NCI-H1105 treated with DMSO at 0.1 percent for 48 hours (cell line): Measurements from ENCODE around the gene SYNE1.
"Not testable (repeated sequence)": the region's sequence is repeated elsewhere in the genome, so short reads cannot be mapped to it uniquely, and the experiment has no call there.

Experiments used
- DNase-seq: peaks from one replicate; lab custom pipeline; 2025; lab: John Stamatoyannopoulos, UW

SYNE1 gene

DNA sequence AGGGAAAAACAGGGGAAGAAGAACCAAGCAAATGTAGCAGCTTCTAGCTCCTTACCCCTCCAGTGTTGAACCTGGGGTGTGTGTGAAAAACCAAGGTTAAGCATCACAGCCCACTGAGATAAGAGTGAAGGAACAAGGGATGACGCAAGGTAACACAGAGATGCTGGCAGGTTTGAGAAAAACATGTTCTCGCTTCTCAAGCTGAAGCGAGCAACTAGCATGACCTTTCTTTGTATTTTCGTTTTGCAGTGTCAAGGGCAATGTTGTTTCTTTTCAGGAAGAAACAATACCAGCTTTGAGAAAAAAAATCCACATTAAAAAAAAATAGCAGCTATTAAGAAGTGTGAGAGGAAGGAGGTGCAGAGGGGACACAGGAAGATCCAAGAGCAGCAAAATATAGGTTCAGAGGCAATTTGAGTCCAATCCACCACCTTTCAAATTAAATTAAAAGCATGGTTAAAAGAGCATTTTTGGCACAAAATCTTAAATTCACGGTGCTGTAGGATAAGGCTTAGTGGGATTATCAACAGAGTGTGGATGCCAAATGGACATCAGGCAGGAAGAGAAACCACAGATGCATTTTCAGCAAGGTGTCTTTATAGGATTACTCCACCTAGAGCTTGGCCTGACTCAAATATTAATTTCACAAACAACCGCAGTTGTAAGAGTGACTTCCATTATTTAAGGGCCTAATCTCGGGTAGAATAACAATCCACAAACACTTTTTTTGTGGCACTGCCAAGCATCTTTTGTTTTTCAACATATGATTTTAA, 70.9 kb downstream of the SYNE1 start:
- no peak for DNase-seq

GRCh38 chr6:152563177-152563576, 74.0 kb downstream of the SYNE1 start:
- no peak for DNase-seq

GRCh38 chr6:152558798-152559197, 78.4 kb downstream of the SYNE1 start:
- DNase-seq = not testable (repeated sequence)

- no peak for DNase-seq
These were observed 79.7 kb downstream of the SYNE1 start for GRCh38 chr6:152557502-152557901.

- no peak for DNase-seq
These were observed 82.3 kb downstream of the SYNE1 start for GRCh38 chr6:152554851-152555250.

GRCh38 chr6:152552616-152553209, 84.4 kb downstream of the SYNE1 start:
- DNase-seq = peak; percentile 70

DNA sequence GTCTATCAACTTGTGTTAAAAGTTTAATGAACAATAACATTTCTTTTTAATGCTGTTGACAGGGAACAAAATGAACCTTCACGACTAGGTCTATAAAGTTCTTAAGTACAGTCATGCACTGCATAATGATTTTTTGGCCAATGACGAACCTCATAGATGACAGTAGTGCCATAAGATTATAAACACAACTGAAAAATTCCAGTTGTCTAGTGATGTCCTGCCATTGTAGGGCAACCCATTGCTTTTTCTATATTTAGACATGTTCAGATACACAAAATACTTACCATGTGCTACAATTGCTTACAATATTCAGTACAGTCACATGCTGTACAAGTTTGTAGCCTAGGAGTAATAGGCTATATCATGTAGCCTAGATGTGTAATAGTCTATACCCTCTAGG, 93.6 kb downstream of the SYNE1 start:
- no peak for DNase-seq

GRCh38 chr6:152540381-152540780, 96.8 kb downstream of the SYNE1 start:
- no peak for DNase-seq

DNA sequence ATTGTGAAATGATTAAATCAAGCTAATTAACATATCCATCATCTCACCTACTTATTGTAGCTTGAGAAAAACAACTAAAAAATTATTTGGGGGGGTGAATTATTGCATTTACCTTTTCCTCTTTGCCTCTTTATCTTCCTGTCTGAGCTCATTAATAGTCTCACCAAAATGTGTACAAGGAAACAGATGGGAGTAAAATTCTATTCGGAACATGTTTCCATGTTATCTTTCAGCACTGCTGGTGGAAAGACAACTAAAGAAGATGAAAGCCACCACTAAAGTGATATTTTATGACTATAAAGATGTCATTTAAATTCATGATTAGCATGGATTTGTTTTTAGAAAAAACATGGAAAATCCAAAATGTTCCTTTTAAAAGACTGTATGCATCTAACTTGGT, 102.6 kb downstream of the SYNE1 start:
- DNase-seq = no peak

- no peak for DNase-seq
These were observed 104.4 kb downstream of the SYNE1 start for GRCh38 chr6:152532556-152533422.

- DNase-seq = no peak
These were observed 105.5 kb downstream of the SYNE1 start for GRCh38 chr6:152531659-152532058.

- DNase-seq = no peak
These were observed 107.8 kb downstream of the SYNE1 start for GRCh38 chr6:152529369-152529768.

- DNase-seq = not testable (repeated sequence)
These were observed 123.0 kb downstream of the SYNE1 start for GRCh38 chr6:152514120-152514519.

- DNase-seq = no peak
These were observed 127.2 kb downstream of the SYNE1 start for GRCh38 chr6:152509916-152510315.

GRCh38 chr6:152508477-152508876, 128.7 kb downstream of the SYNE1 start:
- DNase-seq = no peak

- no peak for DNase-seq
These were observed 133.6 kb downstream of the SYNE1 start for GRCh38 chr6:152503546-152503945.

- no peak for DNase-seq
These were observed 134.6 kb downstream of the SYNE1 start for GRCh38 chr6:152502421-152503188.

GRCh38 chr6:152499931-152500330, 137.2 kb downstream of the SYNE1 start:
- DNase-seq = no peak

GRCh38 chr6:152496731-152497130, 140.4 kb downstream of the SYNE1 start:
- no peak for DNase-seq

- not testable (repeated sequence) for DNase-seq
These were observed 141.7 kb downstream of the SYNE1 start for GRCh38 chr6:152495456-152495855.

GRCh38 chr6:152492281-152492680, 144.9 kb downstream of the SYNE1 start:
- not testable (repeated sequence) for DNase-seq

DNA sequence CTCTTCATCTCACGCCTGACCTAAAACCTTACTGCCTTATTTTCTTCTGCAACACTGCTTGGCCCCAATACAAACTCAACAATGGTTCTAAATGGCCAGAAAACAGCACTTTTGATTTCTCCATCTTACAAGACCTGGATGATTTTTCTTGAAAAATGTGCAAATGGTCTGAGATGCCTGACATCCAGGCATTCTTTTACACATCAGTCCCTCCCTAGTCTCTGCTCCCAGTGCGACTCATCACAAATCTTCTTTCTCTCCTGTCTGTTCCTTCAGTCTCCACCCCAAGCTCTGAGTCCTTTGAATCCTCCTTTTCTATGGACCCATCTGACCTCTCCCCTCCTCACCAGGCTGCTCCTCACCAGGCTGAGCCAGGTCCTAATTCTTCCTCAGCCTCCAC, 145.7 kb downstream of the SYNE1 start:
- not testable (repeated sequence) for DNase-seq
